CD4-positive, alpha-beta T cell treated with Interleukin-17A for 4 hours (primary cell): ENCODE measurements around the gene NPIPA3.
"Not testable (repeated sequence)": the region's sequence is repeated elsewhere in the genome, so short reads cannot be mapped to it uniquely, and the experiment has no call there.

Experiments
- DNase-seq: peaks from one replicate; pipeline ENCODE4 v3.0.0-alpha.2; 2020; ENCODE audit warnings: mixed read lengths

Gene NPIPA3

DNA sequence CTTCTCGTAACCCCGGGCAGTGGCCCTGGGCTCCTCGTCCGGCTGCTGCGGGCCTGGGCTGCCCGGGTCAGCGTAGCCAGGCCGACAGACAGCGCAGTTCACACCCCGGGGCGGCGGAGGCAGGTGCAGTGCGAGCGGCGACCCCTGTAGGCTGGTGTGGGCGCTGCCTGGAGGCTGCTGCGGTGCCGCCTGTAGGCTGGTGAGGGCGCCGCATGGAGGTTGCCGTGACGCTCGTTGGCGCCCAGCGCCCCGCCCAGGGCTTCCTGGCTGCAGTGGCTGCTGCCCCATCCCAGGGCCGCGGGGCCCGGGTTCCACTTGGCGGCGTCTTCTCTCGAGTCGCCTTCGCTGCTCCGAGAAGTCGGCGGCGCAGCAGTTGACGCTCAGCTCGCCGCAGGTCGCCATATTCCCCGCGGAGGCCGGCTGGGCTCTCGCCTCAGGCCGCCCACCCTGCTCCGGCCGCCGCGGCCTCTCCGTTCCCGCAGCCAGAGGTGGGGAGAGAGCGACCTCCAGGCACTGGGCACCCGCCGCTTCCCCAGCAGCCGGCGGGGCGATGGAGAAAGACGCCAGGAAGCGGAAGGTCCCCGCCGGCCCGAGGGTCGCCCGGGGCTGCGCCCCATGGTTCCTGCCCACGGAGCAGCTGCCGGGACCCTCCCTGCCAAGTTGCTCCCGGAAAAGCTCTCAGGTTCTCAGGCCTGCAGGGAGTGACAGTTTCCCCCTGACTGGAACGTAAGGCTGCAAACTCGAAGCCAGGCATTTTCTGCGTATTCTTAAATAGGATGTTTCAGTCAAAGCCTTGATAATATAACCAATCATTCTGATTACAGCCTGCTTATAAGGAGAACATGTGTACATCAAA is at the start of gene NPIPA3:
Gene NPIPA3 (plus strand): TSS at position 256 of the 856 bp plus-strand sequence. CDS start 5,533 bp downstream, outside the sequence.
- not testable (repeated sequence) for DNase-seq

- DNase-seq, result no peak
Measured at GRCh38 chr16:14658063-14658462, 45.1 kb upstream of the NPIPA3 start.

- DNase-seq, result no peak
Measured at GRCh38 chr16:14667347-14668266, 35.6 kb upstream of the NPIPA3 start.

GRCh38 chr16:14668556-14669223 is 34.5 kb upstream of the NPIPA3 start:
- no peak for DNase-seq

DNA sequence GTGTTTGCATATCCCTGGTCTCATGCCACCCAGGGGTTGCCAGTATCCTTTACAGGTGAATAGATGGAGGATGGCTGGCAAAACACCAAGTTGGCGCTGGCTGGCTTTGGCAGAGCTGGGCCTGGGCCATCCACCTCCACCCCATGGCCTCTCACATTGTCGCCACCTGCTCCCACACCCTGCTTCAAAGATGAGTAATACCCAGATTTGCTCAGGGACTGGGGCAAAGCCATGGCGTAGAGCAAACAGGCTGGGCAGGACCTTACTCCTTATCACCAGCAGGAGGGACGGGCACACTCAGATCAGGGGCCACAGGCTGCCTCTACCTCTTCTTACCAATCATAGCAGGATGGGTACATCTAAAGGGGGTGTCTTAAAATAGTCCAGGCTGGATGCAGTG is 33.4 kb upstream of the NPIPA3 start:
- no peak for DNase-seq

DNA sequence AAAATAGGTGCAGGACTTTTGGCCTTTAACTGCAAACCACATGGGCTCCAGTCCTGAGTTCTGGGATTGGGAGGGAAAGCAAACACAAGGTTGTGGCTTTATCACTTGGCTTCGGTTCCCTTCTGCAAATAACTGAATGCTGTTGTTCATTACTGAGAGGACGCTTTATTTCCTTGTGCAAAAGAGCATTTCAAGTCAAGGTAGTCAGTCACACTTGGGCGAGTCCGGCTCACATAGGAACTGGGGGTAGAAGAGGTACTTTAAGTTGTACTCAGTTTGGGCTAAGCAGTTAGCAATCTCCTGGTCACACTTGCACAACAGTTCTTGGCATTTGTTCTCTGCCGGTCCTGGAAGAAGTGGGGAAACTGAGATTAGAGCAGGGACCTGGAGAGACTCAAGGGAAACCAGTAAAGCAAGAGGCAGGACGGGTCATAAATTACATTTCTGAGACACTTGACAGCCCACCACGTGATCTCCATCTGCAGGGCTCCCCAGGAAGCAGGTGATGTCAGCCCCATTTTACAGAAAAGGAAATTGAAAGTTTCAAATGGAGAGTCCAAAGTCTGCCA is 30.7 kb upstream of the NPIPA3 start:
- DNase-seq, result no peak

GRCh38 chr16:14676633-14677032 is 26.6 kb upstream of the NPIPA3 start:
- no peak for DNase-seq

GRCh38 chr16:14677627-14678026 is 25.6 kb upstream of the NPIPA3 start:
- no peak for DNase-seq

- no peak for DNase-seq
Measured at GRCh38 chr16:14678748-14679497, 24.3 kb upstream of the NPIPA3 start.

DNA sequence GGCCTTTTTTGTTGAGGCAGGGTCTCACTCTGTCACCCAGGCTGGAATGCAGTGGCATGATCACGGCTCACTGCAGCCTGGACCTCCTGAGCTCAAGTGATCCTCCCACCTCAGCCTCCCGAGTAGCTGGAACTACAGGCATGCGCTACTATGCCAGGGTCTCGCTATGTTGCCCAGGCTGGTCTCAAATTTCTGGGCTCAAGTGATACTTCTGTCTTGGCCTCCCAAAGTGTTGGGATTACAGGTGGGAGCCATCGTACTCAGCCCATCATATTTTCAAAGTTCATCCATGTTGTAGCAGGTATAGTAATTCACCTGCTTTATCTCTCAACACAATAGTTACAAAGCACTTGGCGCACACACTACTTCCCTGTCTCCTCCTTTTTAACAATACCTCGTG is 22.8 kb upstream of the NPIPA3 start:
- DNase-seq, result not testable (repeated sequence)

GRCh38 chr16:14681115-14681514 is 22.1 kb upstream of the NPIPA3 start:
- DNase-seq, result no peak

GRCh38 chr16:14682121-14682520 is 21.1 kb upstream of the NPIPA3 start:
- no peak for DNase-seq

DNA sequence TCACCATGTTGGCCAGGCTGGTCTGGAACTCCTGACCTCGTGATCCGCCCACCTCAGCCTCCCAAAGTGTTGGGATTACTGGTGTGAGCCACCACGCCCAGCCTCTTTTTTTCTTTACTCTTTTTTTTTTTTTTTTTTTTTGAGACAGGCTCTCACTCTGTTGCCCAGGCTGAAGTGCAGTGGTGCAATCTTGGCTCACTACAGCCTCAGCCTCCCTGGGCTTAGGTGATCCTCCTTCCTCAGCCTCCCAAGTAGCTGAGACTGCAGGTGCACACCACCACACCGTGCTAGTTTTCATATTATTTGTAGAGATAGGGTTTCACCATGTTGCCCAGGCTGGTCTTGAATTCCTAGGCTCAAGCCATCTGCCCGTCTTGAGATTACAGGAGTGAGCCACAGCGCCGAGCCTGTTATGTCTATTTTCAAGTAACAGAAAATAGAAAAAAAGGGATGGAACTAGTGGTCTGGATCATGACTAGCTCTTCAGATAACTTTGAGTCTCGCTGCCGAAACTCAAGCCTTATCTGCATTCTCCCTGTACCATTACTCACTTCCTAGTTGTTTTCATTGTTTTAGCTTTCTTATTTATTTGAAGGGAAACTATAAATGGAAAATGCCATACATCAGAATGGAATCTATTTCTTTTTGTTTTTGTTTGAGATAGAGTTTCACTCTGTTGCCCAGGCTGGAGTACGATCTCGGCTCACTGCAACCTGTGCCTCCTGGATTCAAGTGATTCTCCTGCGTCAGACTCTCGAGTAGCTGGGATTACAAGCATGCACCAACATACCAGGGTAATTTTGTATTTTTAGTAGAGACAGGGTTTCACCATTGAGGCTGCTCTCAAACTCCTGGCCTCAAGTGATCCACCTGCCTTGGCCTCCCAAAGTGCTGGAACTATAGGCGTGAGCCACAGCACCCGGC is 17.1 kb upstream of the NPIPA3 start:
- DNase-seq, result not testable (repeated sequence)

DNA sequence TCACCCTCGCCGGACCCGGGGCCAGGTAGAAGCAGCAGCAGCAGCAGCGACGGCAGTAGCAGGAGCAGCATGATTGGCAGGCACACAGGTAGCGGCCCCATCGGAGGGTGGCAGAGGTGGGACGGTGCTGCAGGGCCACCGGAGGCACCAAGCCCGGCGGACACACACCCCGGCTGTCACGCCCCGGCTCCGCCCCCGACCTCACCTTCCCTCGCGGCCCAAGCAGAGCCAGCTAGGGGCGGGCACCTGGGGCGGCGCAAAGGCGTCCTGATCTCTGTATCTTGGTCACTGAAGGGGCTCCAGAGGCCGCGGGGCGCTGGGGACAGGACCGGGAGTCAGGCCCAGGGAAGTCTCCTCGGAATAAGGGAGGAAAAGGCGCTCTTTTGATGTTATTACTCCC is 9.1 kb upstream of the NPIPA3 start, which contains the start of gene PLA2G10:
Gene PLA2G10 (minus strand): TSS at position 180 of the 400 bp plus-strand sequence. CDS start 79 bp downstream, at position 101.
- not testable (repeated sequence) for DNase-seq

DNA sequence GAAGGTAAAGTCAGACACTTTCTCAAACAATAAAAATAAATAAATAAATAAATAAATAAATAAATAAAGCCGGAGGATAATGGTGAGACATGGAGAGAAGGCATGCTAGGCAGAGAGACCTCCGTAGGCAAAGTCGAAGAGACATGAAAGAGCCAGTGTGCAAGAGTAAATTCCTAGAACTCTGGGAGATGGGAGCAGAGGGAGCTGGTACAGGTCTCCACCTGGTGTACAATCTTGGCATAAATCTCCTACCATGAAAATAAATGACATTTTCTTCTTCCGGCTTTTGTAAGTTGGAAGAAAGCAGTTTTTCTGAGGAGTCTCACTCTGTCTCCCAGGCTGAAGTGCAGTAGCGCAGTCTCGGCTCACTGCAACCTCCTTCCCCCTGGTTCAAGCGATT is 1.4 kb upstream of the NPIPA3 start:
- not testable (repeated sequence) for DNase-seq

- DNase-seq, result not testable (repeated sequence)
Measured at GRCh38 chr16:14702672-14703071, 539 bp upstream of the NPIPA3 start.

- not testable (repeated sequence) for DNase-seq
Measured at GRCh38 chr16:14733233-14733632, 30.0 kb downstream of the NPIPA3 start.

DNA sequence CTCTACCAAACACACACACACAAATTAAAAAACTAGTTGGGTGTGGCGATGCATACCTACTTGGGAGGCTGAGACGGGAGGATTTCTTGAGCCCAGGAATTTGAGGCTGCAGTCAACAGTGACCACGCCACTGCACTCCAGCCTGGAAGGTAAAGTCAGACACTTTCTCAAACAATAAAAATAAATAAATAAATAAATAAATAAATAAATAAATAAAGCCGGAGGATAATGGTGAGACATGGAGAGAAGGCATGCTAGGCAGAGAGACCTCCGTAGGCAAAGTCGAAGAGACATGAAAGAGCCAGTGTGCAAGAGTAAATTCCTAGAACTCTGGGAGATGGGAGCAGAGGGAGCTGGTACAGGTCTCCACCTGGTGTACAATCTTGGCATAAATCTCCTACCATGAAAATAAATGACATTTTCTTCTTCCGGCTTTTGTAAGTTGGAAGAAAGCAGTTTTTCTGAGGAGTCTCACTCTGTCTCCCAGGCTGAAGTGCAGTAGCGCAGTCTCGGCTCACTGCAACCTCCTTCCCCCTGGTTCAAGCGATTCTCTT is 37.7 kb downstream of the NPIPA3 start:
- not testable (repeated sequence) for DNase-seq

DNA sequence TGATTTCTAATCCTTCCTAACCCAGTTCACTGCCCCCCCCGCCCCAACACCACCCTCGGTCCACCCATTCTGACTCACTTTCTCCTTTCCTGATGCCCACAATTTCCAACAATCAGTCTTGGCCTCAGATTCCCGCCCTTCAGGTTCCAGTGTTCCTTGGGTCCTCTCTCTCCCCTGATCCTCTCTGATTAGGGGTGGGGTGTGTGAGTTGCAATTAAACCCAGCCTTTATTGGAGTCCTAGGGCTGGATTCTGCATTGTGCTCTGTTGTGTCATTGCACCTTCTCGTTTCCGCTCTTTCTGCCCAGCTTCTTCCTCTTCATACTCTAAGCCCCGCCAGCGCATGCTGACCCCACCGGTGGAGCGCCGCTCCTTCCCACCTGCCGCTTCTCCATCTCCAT is 38.6 kb downstream of the NPIPA3 start:
- not testable (repeated sequence) for DNase-seq
